ENCODE data around the gene DOP1B. TPM values are rescaled to one million over a fixed set of nuclear protein-coding genes. Genes with fewer than 3 reads are reported as not detected.

DOP1B gene
- total RNA-seq, 6 donors from 2014 or later = 13.7 to 78.6 (median 23.0) TPM

DNA sequence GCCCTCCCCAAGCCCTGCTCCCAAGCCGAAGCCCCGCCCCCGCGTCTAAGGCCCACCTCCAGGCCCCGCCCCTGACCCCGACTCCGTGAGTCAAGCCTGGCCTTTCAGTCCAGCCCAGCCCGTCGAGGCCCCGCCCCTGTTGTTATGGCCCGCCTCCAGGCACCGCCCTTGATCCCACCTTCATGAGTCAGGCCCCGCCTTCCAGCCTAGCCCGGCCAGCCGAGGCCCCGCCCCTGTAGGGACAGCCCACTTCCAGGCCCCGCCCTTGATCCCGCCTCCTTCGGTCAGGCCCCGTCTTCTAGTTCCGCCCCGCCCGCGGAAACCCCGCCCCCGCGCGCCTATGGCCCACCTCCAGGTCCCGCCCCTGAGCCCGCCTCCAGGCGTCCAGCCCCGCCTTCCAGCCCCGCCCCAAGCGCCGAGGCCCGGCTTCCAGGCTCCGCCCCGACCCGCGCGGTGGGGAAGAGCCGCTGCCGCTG is 247 bp upstream of the DOP1B start:
- TF ChIP-seq POLR2AphosphoS5 (IDR thresholded peaks at IDR 0.05) (no peak), POLR2A (IDR thresholded peaks at IDR 0.05) (no peak), EP300 (IDR thresholded peaks at IDR 0.05) (no peak)
- TF ChIP-seq, protein P1, sequence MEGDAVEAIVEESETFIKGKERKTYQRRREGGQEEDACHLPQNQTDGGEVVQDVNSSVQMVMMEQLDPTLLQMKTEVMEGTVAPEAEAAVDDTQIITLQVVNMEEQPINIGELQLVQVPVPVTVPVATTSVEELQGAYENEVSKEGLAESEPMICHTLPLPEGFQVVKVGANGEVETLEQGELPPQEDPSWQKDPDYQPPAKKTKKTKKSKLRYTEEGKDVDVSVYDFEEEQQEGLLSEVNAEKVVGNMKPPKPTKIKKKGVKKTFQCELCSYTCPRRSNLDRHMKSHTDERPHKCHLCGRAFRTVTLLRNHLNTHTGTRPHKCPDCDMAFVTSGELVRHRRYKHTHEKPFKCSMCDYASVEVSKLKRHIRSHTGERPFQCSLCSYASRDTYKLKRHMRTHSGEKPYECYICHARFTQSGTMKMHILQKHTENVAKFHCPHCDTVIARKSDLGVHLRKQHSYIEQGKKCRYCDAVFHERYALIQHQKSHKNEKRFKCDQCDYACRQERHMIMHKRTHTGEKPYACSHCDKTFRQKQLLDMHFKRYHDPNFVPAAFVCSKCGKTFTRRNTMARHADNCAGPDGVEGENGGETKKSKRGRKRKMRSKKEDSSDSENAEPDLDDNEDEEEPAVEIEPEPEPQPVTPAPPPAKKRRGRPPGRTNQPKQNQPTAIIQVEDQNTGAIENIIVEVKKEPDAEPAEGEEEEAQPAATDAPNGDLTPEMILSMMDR (IDR thresholded peaks at IDR 0.05) = no peak
- Histone ChIP-seq H3K27ac (peak overlapping the region; percentile 87 to 96 (median 93)), H3K4me1 (peaks cover 10 to 23% (median 12%) of the 10 kb centered on the region in 4 donors), H3K9me3 (no peaks in the 10 kb centered on the region), H3K36me3 (no peaks in the 10 kb centered on the region), H3K4me3 (peak overlapping the region; percentile 76 to 90 (median 84)), H3K27me3 (no peaks in the 10 kb centered on the region)
- WGBS, 2 donors = 0 to 1% methylated on average over 3 to 16 of the region's 43 CpGs
- ATAC-seq (ENCODE audit: low FRiP score in 2 of 2) (peak; percentile 98 to 99), DNase-seq (peak; percentile 100)

- peak in 1 of 2 donors; percentile 39 for DNase-seq
- WGBS, 2 donors = 68 to 69% methylated on average over 13 of the region's 13 CpGs
- Histone ChIP-seq H3K36me3 (no peaks in the 10 kb centered on the region), H3K4me1 (peaks cover 11 to 34% (median 22%) of the 10 kb centered on the region in 4 donors), H3K4me3 (no peak overlapping the region), H3K27ac (peak overlapping the region in 1 of 4 donors; percentile 56), H3K27me3 (no peaks in the 10 kb centered on the region), H3K9me3 (no peaks in the 10 kb centered on the region)
- TF ChIP-seq POLR2AphosphoS5 (IDR thresholded peaks at IDR 0.05) = no peak
- no peak for TF ChIP-seq POLR2A (IDR thresholded peaks at IDR 0.05)
- TF ChIP-seq EP300 (IDR thresholded peaks at IDR 0.05) = no peak
- TF ChIP-seq, protein P1 (IDR thresholded peaks at IDR 0.05) = no peak
- no peak for ATAC-seq (ENCODE audit: low FRiP score in 2 of 2)
These were observed 2.8 kb downstream of the DOP1B start for GRCh38 chr21:36159356-36159921.

DNA sequence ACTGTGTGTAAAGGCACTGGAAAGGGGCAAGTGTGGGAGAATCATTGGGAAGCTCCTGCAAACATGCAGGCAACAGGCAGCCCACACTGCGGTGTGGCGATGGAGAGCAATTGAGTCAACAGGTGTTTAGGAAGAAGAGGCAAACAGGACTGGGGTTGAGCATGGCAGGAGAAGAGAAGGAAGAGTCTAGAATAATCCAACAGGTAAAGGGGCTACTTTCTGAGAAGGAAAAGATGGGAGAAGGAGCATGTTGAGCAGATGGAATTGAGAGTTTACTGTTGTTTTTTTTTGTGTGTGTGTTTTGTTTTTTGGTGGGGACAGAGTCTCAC is 4.2 kb downstream of the DOP1B start:
- no peak for TF ChIP-seq POLR2A (IDR thresholded peaks at IDR 0.05)
- no peak for TF ChIP-seq EP300 (IDR thresholded peaks at IDR 0.05)
- TF ChIP-seq, protein P1 (IDR thresholded peaks at IDR 0.05) = no peak
- no peak for TF ChIP-seq POLR2AphosphoS5 (IDR thresholded peaks at IDR 0.05)
- WGBS, 2 donors = 100% methylated on average over 2 of the region's 2 CpGs
- ATAC-seq (ENCODE audit: low FRiP score in 2 of 2) (no peak), DNase-seq (no peak)
- Histone ChIP-seq H3K4me1 (peaks cover 2 to 28% (median 18%) of the 10 kb centered on the region in 4 donors), H3K27me3 (no peaks in the 10 kb centered on the region), H3K9me3 (no peaks in the 10 kb centered on the region), H3K27ac (no peak overlapping the region), H3K36me3 (peaks cover 0 to 2% (median under 1%) of the 10 kb centered on the region in 4 donors), H3K4me3 (no peak overlapping the region)

- Histone ChIP-seq H3K27ac (no peak overlapping the region), H3K9me3 (no peaks in the 10 kb centered on the region), H3K36me3 (peaks cover 0 to 16% (median 2%) of the 10 kb centered on the region in 4 donors), H3K4me3 (no peak overlapping the region), H3K4me1 (peaks cover 0 to 20% (median 13%) of the 10 kb centered on the region in 4 donors), H3K27me3 (no peaks in the 10 kb centered on the region)
- TF ChIP-seq, protein P1 (IDR thresholded peaks at IDR 0.05) = no peak
- no peak for TF ChIP-seq POLR2A (IDR thresholded peaks at IDR 0.05)
- TF ChIP-seq POLR2AphosphoS5 (IDR thresholded peaks at IDR 0.05) = no peak
- no peak for TF ChIP-seq EP300 (IDR thresholded peaks at IDR 0.05)
- no peak for ATAC-seq (ENCODE audit: low FRiP score in 2 of 2)
- WGBS, 2 donors = 94 to 99% methylated on average over 5 of the region's 5 CpGs
- DNase-seq = no peak
These were observed 6.0 kb downstream of the DOP1B start for GRCh38 chr21:36162631-36163030.
